ENCODE measurements around the gene TMEM151B.

DNA sequence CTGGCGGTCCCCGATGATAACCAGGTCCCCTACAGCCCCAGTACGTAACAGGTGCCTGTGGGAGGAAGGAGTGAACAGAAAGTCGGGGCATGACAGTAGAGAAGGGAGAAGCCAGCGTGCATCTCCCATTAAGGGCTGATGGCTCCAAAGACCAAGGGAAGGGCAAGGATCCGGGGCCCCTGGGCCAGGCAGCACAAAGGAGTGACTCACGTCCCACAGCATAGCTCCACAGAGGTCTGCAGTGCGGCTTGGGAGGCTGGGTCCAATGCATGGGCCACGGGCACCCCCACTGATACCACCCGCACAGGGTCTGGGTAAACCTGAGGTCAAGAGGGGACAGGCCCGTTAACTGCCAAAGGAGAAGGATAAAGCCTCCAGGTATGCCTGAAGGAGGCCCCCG is 32.6 kb downstream of the TMEM151B start:
- TF ChIP-seq EZH2 (IDR thresholded peaks at IDR 0.05; ENCODE audit: insufficient read depth, low read length): no peak
- TF ChIP-seq, protein P1, sequence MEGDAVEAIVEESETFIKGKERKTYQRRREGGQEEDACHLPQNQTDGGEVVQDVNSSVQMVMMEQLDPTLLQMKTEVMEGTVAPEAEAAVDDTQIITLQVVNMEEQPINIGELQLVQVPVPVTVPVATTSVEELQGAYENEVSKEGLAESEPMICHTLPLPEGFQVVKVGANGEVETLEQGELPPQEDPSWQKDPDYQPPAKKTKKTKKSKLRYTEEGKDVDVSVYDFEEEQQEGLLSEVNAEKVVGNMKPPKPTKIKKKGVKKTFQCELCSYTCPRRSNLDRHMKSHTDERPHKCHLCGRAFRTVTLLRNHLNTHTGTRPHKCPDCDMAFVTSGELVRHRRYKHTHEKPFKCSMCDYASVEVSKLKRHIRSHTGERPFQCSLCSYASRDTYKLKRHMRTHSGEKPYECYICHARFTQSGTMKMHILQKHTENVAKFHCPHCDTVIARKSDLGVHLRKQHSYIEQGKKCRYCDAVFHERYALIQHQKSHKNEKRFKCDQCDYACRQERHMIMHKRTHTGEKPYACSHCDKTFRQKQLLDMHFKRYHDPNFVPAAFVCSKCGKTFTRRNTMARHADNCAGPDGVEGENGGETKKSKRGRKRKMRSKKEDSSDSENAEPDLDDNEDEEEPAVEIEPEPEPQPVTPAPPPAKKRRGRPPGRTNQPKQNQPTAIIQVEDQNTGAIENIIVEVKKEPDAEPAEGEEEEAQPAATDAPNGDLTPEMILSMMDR (IDR thresholded peaks at IDR 0.05; ENCODE audit: insufficient read depth, low read depth, low read length): no peak

Measured in astrocyte (in vitro differentiated cells and primary cell).